ENCODE results near the gene KRT79. TPM values are rescaled to one million over a fixed set of nuclear protein-coding genes. Genes with fewer than 3 reads are reported as not detected.
"Not testable (repeated sequence)": the region's sequence is repeated elsewhere in the genome, so short reads cannot be mapped to it uniquely, and the experiment has no call there.

Gene KRT79
- total RNA-seq, 1 donor from 2014 or later: 0.32 TPM

GRCh38 chr12:52860102-52860823, 26.2 kb upstream of the KRT79 start:
- ATAC-seq: peak; percentile 93

DNA sequence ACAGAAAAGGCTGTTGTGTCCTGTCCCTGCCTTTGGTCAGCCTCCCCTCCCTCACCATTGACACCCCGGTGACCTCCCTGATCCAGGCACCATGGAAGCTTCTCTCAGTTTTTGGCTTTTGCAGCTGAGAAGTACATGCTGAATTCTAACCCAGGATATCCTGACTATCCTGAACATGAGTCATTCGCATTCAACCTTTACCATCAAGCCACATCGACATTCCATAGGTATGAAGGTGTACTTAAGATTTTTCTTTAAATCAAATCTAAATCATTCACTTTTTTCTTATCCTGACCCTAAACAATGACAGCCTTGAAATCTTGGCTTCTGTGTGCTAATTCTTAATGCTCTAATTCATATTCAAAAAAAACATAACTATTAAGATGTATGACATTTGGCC, 23.4 kb upstream of the KRT79 start:
- ATAC-seq: peak; percentile 38

DNA sequence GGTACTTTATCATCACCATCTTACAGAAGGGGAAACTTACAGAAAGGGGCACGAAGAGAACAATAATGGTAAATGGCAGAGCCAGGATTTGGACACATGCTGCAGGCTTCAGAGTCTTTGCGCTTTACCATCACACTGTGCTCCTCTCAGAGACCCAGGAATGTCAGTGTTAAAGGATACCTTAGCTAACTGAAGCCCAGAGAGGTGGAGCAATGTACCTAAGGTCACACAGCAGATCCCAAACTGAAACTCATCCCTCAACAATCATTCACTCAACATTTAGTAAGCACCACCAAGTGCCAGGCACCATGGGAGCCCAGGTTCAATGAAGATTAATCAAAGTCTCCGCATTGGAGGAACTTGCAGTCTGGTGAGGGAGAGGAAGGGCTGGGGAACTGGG, 22.7 kb upstream of the KRT79 start:
- no peak for ATAC-seq

GRCh38 chr12:52856077-52856476, 22.0 kb upstream of the KRT79 start:
- ATAC-seq: not testable (repeated sequence)

DNA sequence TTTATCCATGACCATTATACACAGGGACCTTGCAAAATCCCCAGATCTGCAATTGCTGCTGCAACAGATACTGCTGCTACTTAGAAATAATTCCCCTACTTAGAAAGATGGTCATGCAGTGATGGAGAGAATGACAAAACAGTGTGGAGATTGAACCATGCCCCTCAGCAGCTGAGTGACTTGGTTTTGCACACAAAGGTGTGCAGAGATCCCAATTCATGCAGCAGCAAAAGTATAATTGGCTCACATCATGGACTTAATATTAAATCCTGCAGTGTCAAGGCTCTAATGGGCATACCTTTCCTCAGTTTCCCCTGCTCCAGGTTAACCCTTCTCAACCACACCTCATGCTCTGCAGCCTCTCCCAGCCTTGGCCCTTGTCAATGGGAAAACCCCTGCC, 17.7 kb upstream of the KRT79 start:
- ATAC-seq: no peak

- no peak for ATAC-seq
Measured at GRCh38 chr12:52850681-52851080, 16.6 kb upstream of the KRT79 start.

DNA sequence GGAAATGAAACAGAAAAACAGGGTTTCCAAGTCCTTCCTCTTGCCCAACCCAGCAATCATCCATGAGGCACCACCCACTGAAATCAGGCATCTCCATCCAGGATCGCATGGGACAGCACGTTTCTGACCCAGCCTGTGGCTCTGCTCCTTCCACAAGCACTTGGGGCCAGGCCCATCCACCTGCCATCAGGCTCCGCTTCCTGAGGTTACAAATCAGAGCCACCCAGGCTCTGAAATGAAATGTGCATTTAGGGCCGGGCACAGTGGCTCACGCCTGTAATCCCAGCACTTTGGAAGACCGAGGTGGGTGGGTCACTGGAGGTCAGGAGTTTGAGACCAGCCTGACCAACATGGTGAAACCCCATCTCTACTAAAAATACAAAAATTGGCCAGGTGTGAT, 15.4 kb upstream of the KRT79 start:
- no peak for ATAC-seq

- peak; percentile 55 for ATAC-seq
Measured at GRCh38 chr12:52848661-52849255, 14.6 kb upstream of the KRT79 start, which contains the start of gene KRT78. TSS of gene KRT78 (minus strand) at chr12:52848994. CDS start at chr12:52848930, 64 bp downstream.

- ATAC-seq: peak; percentile 78
Measured at GRCh38 chr12:52847335-52848102, 13.4 kb upstream of the KRT79 start.

DNA sequence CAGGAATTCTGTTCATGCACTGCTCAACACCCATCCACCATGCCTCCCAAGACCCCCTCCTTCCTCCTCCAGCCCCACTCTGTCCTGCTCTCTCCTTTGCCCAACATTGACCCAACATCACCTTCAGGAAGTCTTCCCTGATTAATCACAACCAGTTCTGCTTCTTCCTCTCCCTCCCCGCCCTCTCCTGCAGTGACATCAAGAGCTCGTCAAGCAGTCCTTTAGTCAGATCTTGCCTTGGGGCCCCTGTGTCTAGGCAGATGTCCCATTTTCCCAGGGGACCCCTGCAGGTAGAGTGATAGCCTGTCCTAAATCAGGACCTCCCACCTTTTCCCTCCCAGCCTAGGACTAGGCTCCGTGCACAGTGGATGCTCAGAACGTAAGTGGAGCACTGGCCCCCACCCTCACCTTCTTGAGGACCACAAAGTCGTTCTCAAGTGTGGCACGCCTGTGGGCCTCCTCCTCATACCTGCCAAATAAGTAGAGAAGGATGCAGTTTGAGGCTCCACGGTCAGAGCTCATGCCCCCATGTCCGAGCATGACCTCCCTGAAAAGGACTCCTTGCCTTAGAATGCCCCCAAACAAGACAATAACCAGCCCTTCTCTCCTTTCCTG, 12.4 kb upstream of the KRT79 start:
- ATAC-seq: peak; percentile 43

DNA sequence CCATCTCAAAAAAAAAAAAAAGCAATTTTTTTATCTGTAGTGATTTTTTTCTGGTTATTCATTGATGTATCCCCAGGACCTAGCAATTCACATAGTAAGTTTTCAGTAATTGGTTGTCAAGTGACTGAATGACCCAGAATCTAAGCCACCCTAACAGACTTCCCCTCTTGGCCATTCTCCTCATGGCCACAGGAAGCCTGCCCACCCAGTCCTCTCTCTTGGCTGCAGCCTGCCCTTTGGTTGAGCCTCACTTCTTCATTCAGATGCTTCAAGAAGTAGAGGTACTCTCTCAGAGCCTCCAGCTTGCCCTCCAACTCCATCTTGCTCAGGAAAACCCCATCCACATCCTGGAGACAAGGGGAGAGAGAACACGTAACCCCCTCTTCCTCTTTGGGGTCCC, 11.8 kb upstream of the KRT79 start:
- no peak for ATAC-seq

GRCh38 chr12:52844386-52844785, 10.3 kb upstream of the KRT79 start:
- ATAC-seq: no peak

GRCh38 chr12:52839436-52840105, 5.5 kb upstream of the KRT79 start:
- ATAC-seq: no peak

DNA sequence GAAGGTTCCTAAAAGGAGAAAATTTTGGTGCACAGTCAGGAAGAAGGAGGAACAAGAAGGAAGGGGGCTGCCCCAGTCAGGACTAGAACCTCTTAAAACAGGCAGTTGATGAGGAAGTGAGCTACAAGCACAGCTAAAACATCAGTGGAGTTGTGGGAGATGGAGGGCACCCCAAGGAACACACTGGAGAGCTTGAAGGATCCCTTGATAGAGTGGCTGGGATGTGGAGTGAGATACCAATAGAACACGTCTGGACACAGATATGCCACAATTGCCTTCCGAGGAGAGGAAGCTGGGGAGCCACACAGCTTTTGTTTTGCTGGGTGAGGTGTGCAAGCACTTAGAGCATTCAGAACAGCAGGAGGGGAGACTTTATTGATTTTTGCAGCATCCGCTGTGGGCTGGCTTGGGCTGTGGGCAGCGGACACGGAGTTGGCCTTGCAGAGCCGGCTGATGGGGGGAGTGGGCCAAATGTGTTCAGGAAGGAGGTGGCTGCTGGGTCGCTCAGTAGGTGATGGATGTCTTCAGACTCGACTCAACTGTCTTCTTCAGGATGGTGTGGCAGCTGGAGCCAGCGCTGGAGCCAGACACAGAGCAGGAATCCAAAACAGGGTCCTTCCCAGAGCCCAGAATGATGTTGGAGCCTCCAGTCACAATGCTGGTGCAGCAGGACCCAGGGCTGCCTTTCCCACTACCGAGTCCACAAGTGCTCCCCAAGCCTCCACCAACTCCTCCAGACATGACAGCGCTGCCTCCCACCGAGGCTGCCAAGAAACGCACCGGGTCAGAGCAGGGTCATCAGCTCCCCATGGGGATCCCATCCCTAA, 4.7 kb upstream of the KRT79 start:
- no peak for ATAC-seq

GRCh38 chr12:52837781-52838608, 3.9 kb upstream of the KRT79 start:
- no peak for ATAC-seq

DNA sequence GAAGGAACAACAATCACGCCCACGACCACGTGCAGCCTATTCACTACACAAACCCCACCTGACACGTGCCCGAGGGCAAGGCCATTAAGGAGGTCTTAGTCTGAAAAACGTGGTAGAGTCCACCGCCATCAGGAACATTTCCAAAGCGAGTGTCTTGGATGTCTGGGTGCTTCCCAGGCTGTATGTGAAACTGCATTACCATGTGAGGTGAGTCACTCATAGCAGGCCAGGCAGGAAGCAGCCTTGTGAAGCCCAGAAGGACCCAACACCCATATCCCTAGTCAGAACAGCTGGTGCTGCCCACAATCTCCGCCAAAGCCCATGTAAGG, 3.3 kb upstream of the KRT79 start:
- ATAC-seq: peak; percentile 70

DNA sequence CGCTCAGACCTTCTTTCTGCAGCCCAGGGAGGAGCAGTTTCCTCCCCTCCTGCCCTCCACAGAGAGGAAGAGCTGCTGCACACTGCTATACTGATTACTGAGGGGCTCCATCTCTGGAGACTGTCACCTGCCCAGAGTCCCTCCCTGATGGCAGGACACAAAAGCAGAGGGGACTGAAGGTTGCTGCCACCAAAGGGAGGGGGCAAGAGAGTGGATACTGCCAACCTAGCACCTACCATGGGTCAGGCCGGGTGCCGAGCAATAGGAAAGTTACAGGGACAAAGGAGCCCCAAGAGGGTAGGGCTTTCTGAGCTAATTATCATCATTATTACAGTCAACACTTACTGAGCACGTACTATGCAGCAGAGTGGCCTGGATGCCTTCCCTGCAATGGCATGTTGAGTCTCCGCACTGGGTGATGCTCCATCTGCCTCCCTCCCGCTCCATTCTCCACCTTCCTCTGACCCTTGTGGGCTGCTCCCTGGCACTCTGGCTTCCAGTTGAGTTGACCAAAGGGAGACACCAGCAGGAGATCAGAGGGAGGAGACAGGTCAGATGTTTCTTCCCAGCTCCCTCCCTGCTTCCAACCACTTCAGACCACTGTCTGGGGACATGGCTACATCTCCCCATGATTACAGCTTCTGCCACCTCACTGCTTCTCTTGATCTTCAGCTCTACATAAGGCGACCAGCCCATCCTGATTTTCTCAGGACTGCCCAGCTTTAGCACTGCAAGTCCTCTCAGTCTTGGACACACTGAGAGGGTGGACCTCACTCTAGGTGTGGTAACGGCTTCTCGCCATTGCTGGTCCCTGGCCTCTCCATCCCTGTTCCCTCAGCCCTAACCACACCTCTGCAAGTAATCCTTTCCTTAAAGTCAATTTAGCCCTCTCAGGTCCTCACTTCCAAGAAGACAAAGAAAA, 2.6 kb upstream of the KRT79 start:
- peak; percentile 20 for ATAC-seq

DNA sequence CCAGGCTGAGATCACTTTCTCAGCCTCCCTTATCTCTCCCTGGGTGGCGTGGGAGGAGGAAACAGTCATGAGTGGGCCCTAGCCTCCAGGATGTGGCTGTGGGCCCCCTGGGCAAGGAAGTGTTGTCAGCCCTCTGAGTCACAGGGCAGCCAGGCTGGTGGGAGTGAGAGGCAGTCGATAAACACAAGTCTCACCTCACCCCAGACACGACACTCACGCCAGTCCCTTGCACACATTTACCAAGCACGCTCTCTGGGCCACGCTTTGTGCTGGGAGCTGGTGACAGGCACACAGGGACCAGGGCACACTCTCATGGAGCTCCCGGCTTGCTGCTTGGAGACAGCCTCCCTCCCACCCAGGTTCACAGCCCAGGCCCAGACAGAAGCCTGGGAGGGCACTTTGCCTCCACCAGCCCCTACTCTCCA, 1.9 kb upstream of the KRT79 start:
- ATAC-seq: peak; percentile 5

- ATAC-seq: no peak
Measured at GRCh38 chr12:52835271-52836041, 1.3 kb upstream of the KRT79 start.

All from esophagus mucosa (tissue), 1 donor.